ENCODE data around the gene SYNE2. TPM values are rescaled to one million over a fixed set of nuclear protein-coding genes. Genes with fewer than 3 reads are reported as not detected.

SYNE2 gene
- polyA plus RNA-seq, 1 donor from 2014 or later = 82.3 TPM

GRCh38 chr14:64213853-64214570 lies 361.2 kb downstream of the SYNE2 start:
- Histone ChIP-seq H2AFZ (ENCODE audit: low read depth, low read length) (no peak overlapping the region), H3K9ac (ENCODE audit: low read length) (no peak overlapping the region), H4K20me1 (ENCODE audit: insufficient read depth) (no peaks in the 10 kb centered on the region), H3K4me2 (ENCODE audit: low read length) (no peak overlapping the region), H3K9me3 (ENCODE audit: low read length) (no peaks in the 10 kb centered on the region), H3K4me3 (ENCODE audit: low read length) (no peak overlapping the region), H3K27ac (ENCODE audit: low read length) (no peak overlapping the region), H3F3A (ENCODE audit: insufficient read depth, low read length, poor library complexity, severe bottlenecking) (no peaks in the 10 kb centered on the region), H3K36me3 (ENCODE audit: insufficient read depth, low read length) (peaks cover 14% of the 10 kb centered on the region), H3K79me2 (replicated peaks; ENCODE audit: insufficient read depth, low read length) (no peaks in the 10 kb centered on the region), H3K9me2 (ENCODE audit: insufficient read depth, low read length) (no peaks in the 10 kb centered on the region), H3K27me3 (ENCODE audit: insufficient read depth, low read depth, low read length) (no peaks in the 10 kb centered on the region)
- TF ChIP-seq, protein P1, sequence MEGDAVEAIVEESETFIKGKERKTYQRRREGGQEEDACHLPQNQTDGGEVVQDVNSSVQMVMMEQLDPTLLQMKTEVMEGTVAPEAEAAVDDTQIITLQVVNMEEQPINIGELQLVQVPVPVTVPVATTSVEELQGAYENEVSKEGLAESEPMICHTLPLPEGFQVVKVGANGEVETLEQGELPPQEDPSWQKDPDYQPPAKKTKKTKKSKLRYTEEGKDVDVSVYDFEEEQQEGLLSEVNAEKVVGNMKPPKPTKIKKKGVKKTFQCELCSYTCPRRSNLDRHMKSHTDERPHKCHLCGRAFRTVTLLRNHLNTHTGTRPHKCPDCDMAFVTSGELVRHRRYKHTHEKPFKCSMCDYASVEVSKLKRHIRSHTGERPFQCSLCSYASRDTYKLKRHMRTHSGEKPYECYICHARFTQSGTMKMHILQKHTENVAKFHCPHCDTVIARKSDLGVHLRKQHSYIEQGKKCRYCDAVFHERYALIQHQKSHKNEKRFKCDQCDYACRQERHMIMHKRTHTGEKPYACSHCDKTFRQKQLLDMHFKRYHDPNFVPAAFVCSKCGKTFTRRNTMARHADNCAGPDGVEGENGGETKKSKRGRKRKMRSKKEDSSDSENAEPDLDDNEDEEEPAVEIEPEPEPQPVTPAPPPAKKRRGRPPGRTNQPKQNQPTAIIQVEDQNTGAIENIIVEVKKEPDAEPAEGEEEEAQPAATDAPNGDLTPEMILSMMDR (IDR thresholded peaks at IDR 0.05; ENCODE audit: poor library complexity, severe bottlenecking) = no peak
- TF ChIP-seq REST (IDR thresholded peaks at IDR 0.05; ENCODE audit: borderline replicate concordance) (no peak), RAD21 (conservative IDR thresholded peaks at IDR 0.05) (no peak), MXI1 (conservative IDR thresholded peaks at IDR 0.05; ENCODE audit: poor library complexity, severe bottlenecking) (no peak), EZH2 (IDR thresholded peaks at IDR 0.05; ENCODE audit: borderline replicate concordance, insufficient read depth, low read length, poor library complexity, severe bottlenecking) (no peak), SMC3 (conservative IDR thresholded peaks at IDR 0.05; ENCODE audit: poor library complexity) (no peak), EP300 (conservative IDR thresholded peaks at IDR 0.05; ENCODE audit: poor library complexity, severe bottlenecking) (no peak), POLR2AphosphoS5 (IDR thresholded peaks at IDR 0.05) (no peak), TAF1 (IDR thresholded peaks at IDR 0.05; ENCODE audit: low read depth) (no peak)

DNA sequence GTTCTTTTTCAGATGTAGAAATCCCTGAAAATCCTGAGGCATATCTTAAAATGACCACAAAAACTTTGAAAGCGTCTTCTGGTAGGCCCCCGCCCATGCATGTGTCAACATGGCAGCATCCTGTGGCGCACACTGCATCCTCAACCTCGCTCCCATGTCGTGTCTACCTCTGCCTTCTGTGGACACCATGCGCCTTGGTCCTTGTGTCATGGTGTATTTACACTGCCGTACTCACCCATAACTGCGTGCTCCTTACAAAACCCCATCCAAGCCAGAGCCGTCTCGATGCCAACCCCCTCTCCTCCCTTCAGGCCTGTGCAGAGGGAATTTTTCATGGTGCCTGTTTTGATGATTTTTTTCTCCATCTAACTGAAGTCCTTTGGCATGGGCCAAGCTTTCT lies 362.5 kb downstream of the SYNE2 start:
- H4K20me1 ChIP-seq (ENCODE audit: insufficient read depth) = no peaks in the 10 kb centered on the region
- H3K27me3 ChIP-seq (ENCODE audit: insufficient read depth, low read depth, low read length) = no peaks in the 10 kb centered on the region
- peaks cover 14% of the 10 kb centered on the region for H3K36me3 ChIP-seq (ENCODE audit: insufficient read depth, low read length)
- H3K4me2 ChIP-seq (ENCODE audit: low read length) = no peak overlapping the region
- TF ChIP-seq MXI1 (conservative IDR thresholded peaks at IDR 0.05; ENCODE audit: poor library complexity, severe bottlenecking) (no peak), POLR2AphosphoS5 (IDR thresholded peaks at IDR 0.05) (no peak), SMC3 (conservative IDR thresholded peaks at IDR 0.05; ENCODE audit: poor library complexity) (no peak), EP300 (conservative IDR thresholded peaks at IDR 0.05; ENCODE audit: poor library complexity, severe bottlenecking) (no peak), EZH2 (IDR thresholded peaks at IDR 0.05; ENCODE audit: borderline replicate concordance, insufficient read depth, low read length, poor library complexity, severe bottlenecking) (no peak), REST (IDR thresholded peaks at IDR 0.05; ENCODE audit: borderline replicate concordance) (no peak), RAD21 (conservative IDR thresholded peaks at IDR 0.05) (no peak), TAF1 (IDR thresholded peaks at IDR 0.05; ENCODE audit: low read depth) (no peak)
- TF ChIP-seq, protein P1 (IDR thresholded peaks at IDR 0.05; ENCODE audit: poor library complexity, severe bottlenecking) = no peak
- H3K4me3 ChIP-seq (ENCODE audit: low read length) = no peak overlapping the region
- no peaks in the 10 kb centered on the region for H3K9me2 ChIP-seq (ENCODE audit: insufficient read depth, low read length)
- no peaks in the 10 kb centered on the region for H3F3A ChIP-seq (ENCODE audit: insufficient read depth, low read length, poor library complexity, severe bottlenecking)
- H3K79me2 ChIP-seq (replicated peaks; ENCODE audit: insufficient read depth, low read length) = no peaks in the 10 kb centered on the region
- H2AFZ ChIP-seq (ENCODE audit: low read depth, low read length) = no peak overlapping the region
- H3K9me3 ChIP-seq (ENCODE audit: low read length) = no peaks in the 10 kb centered on the region
- H3K9ac ChIP-seq (ENCODE audit: low read length) = no peak overlapping the region
- H3K27ac ChIP-seq (ENCODE audit: low read length) = no peak overlapping the region

Measured in neural cell (in vitro differentiated cells).